Activated T-cell treated with anti-CD3 and anti-CD28 coated beads, Interleukin-2, amount 50 U/mL, for 4 hours (primary cell): ENCODE results near the gene CNDP2. TPM values are rescaled to one million over a fixed set of nuclear protein-coding genes. Genes with fewer than 3 reads are reported as not detected.
A peak's percentile ranks its signal among the peaks of the same experiment; 100 is the strongest.
"Not testable (repeated sequence)": the region's sequence is repeated elsewhere in the genome, so short reads cannot be mapped to it uniquely, and the experiment has no call there.

Experiments used
- ATAC-seq, 2 donors: fragments of 200-7000 bp; cut with Tn5 transposase; one replicate each; pipeline ENCODE4 v1.10.0; 2021
- DNase-seq: peaks from one replicate; pipeline ENCODE4 v3.0.0-alpha.2; 2020
- H3K27me3 Mint-ChIP-seq: one replicate; pipeline ENCODE4 v1.8.0; 2021; ENCODE audit warnings: low read depth, mixed read lengths
- H3K36me3 Mint-ChIP-seq: one replicate; pipeline ENCODE4 v1.8.0; 2022; ENCODE audit warnings: mixed read lengths; ENCODE audit not compliant: insufficient read depth
- H3K4me1 Mint-ChIP-seq: one replicate; pipeline ENCODE4 v1.8.0; 2021; ENCODE audit warnings: low read depth, mixed read lengths
- H3K4me3 Mint-ChIP-seq: one replicate; pipeline ENCODE4 v1.8.0; 2021; ENCODE audit warnings: mild to moderate bottlenecking, moderate library complexity, mixed read lengths
- H3K9me3 Mint-ChIP-seq: one replicate; pipeline ENCODE4 v1.8.0; 2021; ENCODE audit warnings: mixed read lengths
- total RNA-seq, 3 donors: library from RNA; stranded (reverse); gene quantifications; one replicate each; pipeline ENCODE4 v1.2.1, GENCODE V29; 2021

The CNDP2 gene
- total RNA-seq, 3 donors from 2014 or later: 157 to 165 (median 164) TPM

GRCh38 chr18:74500372-74500771 lies 4.2 kb downstream of the CNDP2 start:
- no peak for DNase-seq
- H3K27me3 Mint-ChIP-seq: no peaks in the 10 kb centered on the region
- H3K9me3 Mint-ChIP-seq: no peaks in the 10 kb centered on the region
- H3K36me3 Mint-ChIP-seq: peaks cover 27% of the 10 kb centered on the region
- peak overlapping the region; percentile 85 for H3K4me3 Mint-ChIP-seq
- peaks cover 58% of the 10 kb centered on the region for H3K4me1 Mint-ChIP-seq
- ATAC-seq: no peak

- peaks cover 29% of the 10 kb centered on the region for H3K36me3 Mint-ChIP-seq
- not testable (repeated sequence) for H3K9me3 Mint-ChIP-seq, DNase-seq, H3K27me3 Mint-ChIP-seq, ATAC-seq
- peak overlapping the region; percentile 85 for H3K4me3 Mint-ChIP-seq
- peaks cover 55% of the 10 kb centered on the region for H3K4me1 Mint-ChIP-seq
Measured at GRCh38 chr18:74500774-74501173, 4.6 kb downstream of the CNDP2 start.

- no peak for ATAC-seq
- Mint-ChIP-seq H3K9me3 (no peaks in the 10 kb centered on the region), H3K27me3 (no peaks in the 10 kb centered on the region), H3K36me3 (peaks cover 30% of the 10 kb centered on the region), H3K4me1 (peaks cover 53% of the 10 kb centered on the region), H3K4me3 (no peak overlapping the region)
- no peak for DNase-seq
Measured at GRCh38 chr18:74501386-74501785, 5.2 kb downstream of the CNDP2 start.

GRCh38 chr18:74503137-74503536 lies 7.0 kb downstream of the CNDP2 start:
- Mint-ChIP-seq H3K36me3 (peaks cover 48% of the 10 kb centered on the region), H3K4me3 (no peak overlapping the region), H3K4me1 (peaks cover 48% of the 10 kb centered on the region), H3K27me3 (no peaks in the 10 kb centered on the region), H3K9me3 (no peaks in the 10 kb centered on the region)
- ATAC-seq (no peak), DNase-seq (no peak)

- Mint-ChIP-seq H3K27me3 (no peaks in the 10 kb centered on the region), H3K4me3 (no peak overlapping the region), H3K9me3 (no peaks in the 10 kb centered on the region), H3K36me3 (peaks cover 59% of the 10 kb centered on the region), H3K4me1 (peaks cover 23% of the 10 kb centered on the region)
- ATAC-seq (no peak), DNase-seq (no peak)
Measured at GRCh38 chr18:74505776-74506175, 9.6 kb downstream of the CNDP2 start.

- no peak overlapping the region for H3K4me3 Mint-ChIP-seq
- no peaks in the 10 kb centered on the region for H3K27me3 Mint-ChIP-seq
- ATAC-seq (no peak), DNase-seq (no peak)
- peaks cover 15% of the 10 kb centered on the region for H3K4me1 Mint-ChIP-seq
- no peaks in the 10 kb centered on the region for H3K9me3 Mint-ChIP-seq
- peaks cover 56% of the 10 kb centered on the region for H3K36me3 Mint-ChIP-seq
Measured at GRCh38 chr18:74506448-74507084, 10.4 kb downstream of the CNDP2 start.

GRCh38 chr18:74507097-74507881 lies 11.1 kb downstream of the CNDP2 start:
- Mint-ChIP-seq H3K4me1 (peaks cover 15% of the 10 kb centered on the region), H3K4me3 (no peak overlapping the region), H3K36me3 (peaks cover 56% of the 10 kb centered on the region), H3K27me3 (no peaks in the 10 kb centered on the region), H3K9me3 (no peaks in the 10 kb centered on the region)
- ATAC-seq (no peak), DNase-seq (no peak)

GRCh38 chr18:74507927-74508326 lies 11.8 kb downstream of the CNDP2 start:
- no peaks in the 10 kb centered on the region for H3K9me3 Mint-ChIP-seq
- peaks cover 57% of the 10 kb centered on the region for H3K36me3 Mint-ChIP-seq
- H3K27me3 Mint-ChIP-seq: no peaks in the 10 kb centered on the region
- ATAC-seq (no peak), DNase-seq (no peak)
- peaks cover 13% of the 10 kb centered on the region for H3K4me1 Mint-ChIP-seq
- H3K4me3 Mint-ChIP-seq: no peak overlapping the region

- Mint-ChIP-seq H3K4me3 (no peak overlapping the region), H3K27me3 (no peaks in the 10 kb centered on the region), H3K4me1 (peaks cover 10% of the 10 kb centered on the region), H3K9me3 (no peaks in the 10 kb centered on the region), H3K36me3 (peaks cover 55% of the 10 kb centered on the region)
- DNase-seq (no peak), ATAC-seq (no peak)
Measured at GRCh38 chr18:74508366-74508765, 12.2 kb downstream of the CNDP2 start.

- Mint-ChIP-seq H3K27me3 (no peaks in the 10 kb centered on the region), H3K36me3 (peaks cover 56% of the 10 kb centered on the region), H3K9me3 (no peaks in the 10 kb centered on the region), H3K4me3 (no peak overlapping the region), H3K4me1 (peaks cover 9% of the 10 kb centered on the region)
- ATAC-seq (no peak), DNase-seq (no peak)
Measured at GRCh38 chr18:74508821-74509225, 12.7 kb downstream of the CNDP2 start.

GRCh38 chr18:74509856-74510769 lies 13.9 kb downstream of the CNDP2 start:
- DNase-seq (no peak), ATAC-seq (no peak)
- peaks cover 9% of the 10 kb centered on the region for H3K4me1 Mint-ChIP-seq
- no peaks in the 10 kb centered on the region for H3K27me3 Mint-ChIP-seq
- H3K9me3 Mint-ChIP-seq: no peaks in the 10 kb centered on the region
- peaks cover 60% of the 10 kb centered on the region for H3K36me3 Mint-ChIP-seq
- H3K4me3 Mint-ChIP-seq: no peak overlapping the region

GRCh38 chr18:74510770-74511095 lies 14.6 kb downstream of the CNDP2 start:
- H3K4me3 Mint-ChIP-seq: no peak overlapping the region
- no peak for ATAC-seq
- no peaks in the 10 kb centered on the region for H3K27me3 Mint-ChIP-seq
- H3K36me3 Mint-ChIP-seq: peaks cover 58% of the 10 kb centered on the region
- peaks cover 9% of the 10 kb centered on the region for H3K4me1 Mint-ChIP-seq
- H3K9me3 Mint-ChIP-seq: no peaks in the 10 kb centered on the region
- no peak for DNase-seq

GRCh38 chr18:74511823-74512222 lies 15.7 kb downstream of the CNDP2 start:
- H3K36me3 Mint-ChIP-seq: peaks cover 53% of the 10 kb centered on the region
- H3K9me3 Mint-ChIP-seq: no peaks in the 10 kb centered on the region
- H3K4me3 Mint-ChIP-seq: no peak overlapping the region
- no peak for ATAC-seq
- peaks cover 7% of the 10 kb centered on the region for H3K4me1 Mint-ChIP-seq
- no peaks in the 10 kb centered on the region for H3K27me3 Mint-ChIP-seq
- DNase-seq: no peak

- peaks cover 2% of the 10 kb centered on the region for H3K4me1 Mint-ChIP-seq
- peaks cover 49% of the 10 kb centered on the region for H3K36me3 Mint-ChIP-seq
- DNase-seq: no peak
- H3K9me3 Mint-ChIP-seq: no peaks in the 10 kb centered on the region
- H3K4me3 Mint-ChIP-seq: no peak overlapping the region
- H3K27me3 Mint-ChIP-seq: no peaks in the 10 kb centered on the region
- no peak for ATAC-seq
Measured at GRCh38 chr18:74512321-74513053, 16.3 kb downstream of the CNDP2 start.
